ENCODE data around the gene ERMAP. TPM values are rescaled to one million over a fixed set of nuclear protein-coding genes. Genes with fewer than 3 reads are reported as not detected.
A peak's percentile ranks its signal among the peaks of the same experiment; 100 is the strongest.

ERMAP gene
- polyA plus RNA-seq, 1 donor = 21.8 TPM

DNA sequence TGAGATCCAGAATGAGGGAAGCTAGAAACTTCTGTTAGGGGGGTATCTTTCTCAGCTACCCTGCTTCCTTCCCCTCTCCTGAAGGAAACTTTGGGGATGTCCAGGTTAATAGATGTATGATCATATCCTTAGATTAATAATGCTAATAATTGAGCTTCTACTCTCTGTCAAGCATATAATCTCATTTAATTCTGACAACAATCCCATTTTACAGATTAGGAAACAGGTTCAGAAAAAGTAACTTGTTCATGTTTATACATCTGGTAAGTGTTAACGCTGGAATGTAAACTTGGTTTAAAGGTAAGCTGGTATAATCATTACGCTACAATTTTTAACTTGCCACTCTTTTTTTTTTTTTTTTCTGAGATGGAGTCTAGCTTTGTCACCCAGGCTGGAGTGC lies 33.8 kb upstream of the ERMAP start:
- Histone ChIP-seq H3K9me3 (ENCODE audit: control insufficient read depth, low read depth, low read length) (peaks cover 6% of the 10 kb centered on the region), H3K4me3 (ENCODE audit: low read length) (no peak overlapping the region), H3K27ac (ENCODE audit: low read length) (no peak overlapping the region), H3K36me3 (ENCODE audit: control insufficient read depth, insufficient read depth, low read length) (peaks cover 17% of the 10 kb centered on the region), H3K27me3 (ENCODE audit: control insufficient read depth, insufficient read depth, low read length) (peaks cover 24% of the 10 kb centered on the region), H3K4me1 (ENCODE audit: control insufficient read depth, insufficient read depth, low read length) (peaks cover 6% of the 10 kb centered on the region)
- DNase-seq = no peak
- 100% methylated on average over 1 of the region's 2 CpGs for WGBS (ENCODE audit: insufficient coverage, low lambda C conversion rate)

- WGBS (ENCODE audit: insufficient coverage, low lambda C conversion rate) = 100% methylated on average over 1 of the region's 18 CpGs
- Histone ChIP-seq H3K36me3 (ENCODE audit: control insufficient read depth, insufficient read depth, low read length) (peaks cover 8% of the 10 kb centered on the region), H3K4me3 (ENCODE audit: low read length) (peak overlapping the region; percentile 33), H3K4me1 (ENCODE audit: control insufficient read depth, insufficient read depth, low read length) (peaks cover 6% of the 10 kb centered on the region), H3K27me3 (ENCODE audit: control insufficient read depth, insufficient read depth, low read length) (peaks cover 31% of the 10 kb centered on the region), H3K9me3 (ENCODE audit: control insufficient read depth, low read depth, low read length) (peaks cover 6% of the 10 kb centered on the region), H3K27ac (ENCODE audit: low read length) (no peak overlapping the region)
- DNase-seq = no peak
Observed at GRCh38 chr1:42784547-42784945, 32.4 kb upstream of the ERMAP start.

DNA sequence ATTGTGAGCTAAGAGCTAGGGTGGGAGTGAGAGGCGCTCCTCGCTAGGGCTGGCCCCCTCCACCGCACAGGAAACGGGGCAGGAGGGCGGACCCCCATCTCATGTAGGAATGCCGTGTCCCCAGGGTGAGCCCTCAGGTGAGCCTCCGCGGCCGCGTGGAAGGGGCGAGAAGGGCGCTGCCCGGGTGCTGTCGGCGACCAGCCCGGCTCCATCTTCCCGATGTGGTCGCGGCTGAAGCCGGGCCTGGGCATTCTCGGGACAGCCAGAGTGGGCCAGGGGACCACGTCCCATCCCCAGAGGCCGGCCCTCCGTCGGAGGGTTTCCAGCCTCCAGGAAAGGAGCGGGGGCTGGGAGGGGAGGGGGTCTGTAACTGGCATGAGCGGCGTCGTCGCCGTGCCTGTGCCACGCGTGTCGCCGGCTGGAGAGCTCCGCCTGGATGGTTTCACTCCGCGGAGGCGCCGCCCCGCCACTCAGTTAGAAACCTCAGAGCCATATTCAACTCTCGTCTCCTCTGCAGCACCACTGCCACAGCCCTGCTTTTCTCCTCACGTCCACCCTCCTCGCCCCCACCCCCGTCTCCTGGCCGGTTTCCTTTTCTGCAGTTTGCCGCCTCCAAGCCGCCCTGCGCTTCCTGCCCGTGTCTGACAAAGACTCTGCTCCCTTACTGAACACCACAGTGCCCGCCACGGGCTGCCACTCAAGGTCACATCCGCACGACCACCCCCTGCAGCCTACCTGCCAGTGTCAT lies 31.8 kb upstream of the ERMAP start, which contains the start of gene TMEM269:
Gene TMEM269 (plus strand): TSS at position 46 of the 748 bp plus-strand sequence. CDS start 4,903 bp downstream, outside the sequence.
- H3K36me3 ChIP-seq (ENCODE audit: control insufficient read depth, insufficient read depth, low read length) = peaks cover 8% of the 10 kb centered on the region
- H3K4me1 ChIP-seq (ENCODE audit: control insufficient read depth, insufficient read depth, low read length) = peaks cover 6% of the 10 kb centered on the region
- peaks cover 6% of the 10 kb centered on the region for H3K9me3 ChIP-seq (ENCODE audit: control insufficient read depth, low read depth, low read length)
- peaks cover 34% of the 10 kb centered on the region for H3K27me3 ChIP-seq (ENCODE audit: control insufficient read depth, insufficient read depth, low read length)
- H3K27ac ChIP-seq (ENCODE audit: low read length) = no peak within 1 kb of the TSS
- DNase-seq = peak in 1 of 2 donors; percentile 21
- no CpG with 5 or more reads among the region's 54 CpGs for WGBS (ENCODE audit: insufficient coverage, low lambda C conversion rate)
- H3K4me3 ChIP-seq (ENCODE audit: low read length) = peak within 1 kb of the TSS; percentile 33

- Histone ChIP-seq H3K27me3 (ENCODE audit: control insufficient read depth, insufficient read depth, low read length) (peaks cover 34% of the 10 kb centered on the region), H3K27ac (ENCODE audit: low read length) (no peak overlapping the region), H3K9me3 (ENCODE audit: control insufficient read depth, low read depth, low read length) (peaks cover 6% of the 10 kb centered on the region), H3K4me1 (ENCODE audit: control insufficient read depth, insufficient read depth, low read length) (peaks cover 6% of the 10 kb centered on the region), H3K36me3 (ENCODE audit: control insufficient read depth, insufficient read depth, low read length) (peaks cover 8% of the 10 kb centered on the region), H3K4me3 (ENCODE audit: low read length) (no peak overlapping the region)
- WGBS (ENCODE audit: insufficient coverage, low lambda C conversion rate) = 100% methylated on average over 1 of the region's 5 CpGs
- DNase-seq = no peak
Observed at GRCh38 chr1:42786097-42786496, 30.8 kb upstream of the ERMAP start.

- no peaks in the 10 kb centered on the region for H3K36me3 ChIP-seq (ENCODE audit: control insufficient read depth, insufficient read depth, low read length)
- no CpG with 5 or more reads among the region's 1 CpG for WGBS (ENCODE audit: insufficient coverage, low lambda C conversion rate)
- no peak overlapping the region for H3K4me3 ChIP-seq (ENCODE audit: low read length)
- H3K27me3 ChIP-seq (ENCODE audit: control insufficient read depth, insufficient read depth, low read length) = peaks cover 34% of the 10 kb centered on the region
- no peak for DNase-seq
- peaks cover 6% of the 10 kb centered on the region for H3K9me3 ChIP-seq (ENCODE audit: control insufficient read depth, low read depth, low read length)
- no peak overlapping the region for H3K27ac ChIP-seq (ENCODE audit: low read length)
- H3K4me1 ChIP-seq (ENCODE audit: control insufficient read depth, insufficient read depth, low read length) = peaks cover 6% of the 10 kb centered on the region
Observed at GRCh38 chr1:42788021-42788420, 28.9 kb upstream of the ERMAP start.

DNA sequence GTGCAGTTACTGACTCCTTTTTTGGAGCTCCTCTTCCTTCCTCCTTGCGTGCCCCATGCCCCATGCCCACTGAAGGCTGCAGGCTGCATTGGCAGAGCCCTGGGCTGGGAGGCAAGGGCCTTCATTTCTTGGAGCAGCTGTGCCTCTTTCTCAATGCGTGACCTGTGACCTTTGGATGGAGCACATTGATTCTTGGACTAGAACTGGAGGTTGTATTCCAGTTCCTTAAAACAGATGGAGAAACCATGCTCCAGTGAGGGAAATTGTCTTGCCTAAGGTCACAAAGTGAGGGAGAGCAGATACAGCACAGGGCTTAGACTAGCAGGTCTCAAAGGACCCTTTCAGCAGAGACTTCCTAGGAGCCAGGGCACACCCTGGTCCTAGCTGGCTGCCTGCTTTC lies 23.1 kb upstream of the ERMAP start:
- DNase-seq = no peak
- Histone ChIP-seq H3K27me3 (ENCODE audit: control insufficient read depth, insufficient read depth, low read length) (peaks cover 10% of the 10 kb centered on the region), H3K27ac (ENCODE audit: low read length) (no peak overlapping the region), H3K36me3 (ENCODE audit: control insufficient read depth, insufficient read depth, low read length) (no peaks in the 10 kb centered on the region), H3K9me3 (ENCODE audit: control insufficient read depth, low read depth, low read length) (no peaks in the 10 kb centered on the region), H3K4me3 (ENCODE audit: low read length) (no peak overlapping the region), H3K4me1 (ENCODE audit: control insufficient read depth, insufficient read depth, low read length) (no peaks in the 10 kb centered on the region)
- WGBS (ENCODE audit: insufficient coverage, low lambda C conversion rate) = no CpG with 5 or more reads among the region's 2 CpGs

GRCh38 chr1:42797414-42797813 lies 19.5 kb upstream of the ERMAP start:
- H3K27ac ChIP-seq (ENCODE audit: low read length) = no peak overlapping the region
- WGBS (ENCODE audit: insufficient coverage, low lambda C conversion rate) = no CpG with 5 or more reads among the region's 3 CpGs

DNA sequence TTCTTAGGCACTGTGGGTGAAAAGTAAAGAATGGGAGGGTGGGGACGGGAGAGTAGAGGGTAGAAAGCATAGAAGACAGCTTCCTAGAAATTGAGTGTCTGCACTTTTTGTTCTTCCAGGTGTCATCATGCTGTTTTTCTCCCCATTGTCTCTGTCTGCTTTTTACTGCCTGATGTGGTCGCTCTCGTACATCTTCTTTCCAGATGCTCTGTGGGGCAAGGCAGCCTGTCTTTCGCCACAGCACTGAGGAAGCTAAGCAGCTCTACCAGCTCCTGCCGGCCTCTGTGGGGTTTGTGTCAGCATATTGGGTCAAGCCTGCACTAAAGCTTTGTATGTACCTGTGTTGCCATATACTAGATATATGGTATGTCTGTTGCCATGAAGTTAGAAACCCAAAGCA lies 18.9 kb upstream of the ERMAP start:
- DNase-seq = no peak
- Histone ChIP-seq H3K27me3 (ENCODE audit: control insufficient read depth, insufficient read depth, low read length) (peaks cover 2% of the 10 kb centered on the region), H3K4me1 (ENCODE audit: control insufficient read depth, insufficient read depth, low read length) (no peaks in the 10 kb centered on the region), H3K9me3 (ENCODE audit: control insufficient read depth, low read depth, low read length) (no peaks in the 10 kb centered on the region), H3K36me3 (ENCODE audit: control insufficient read depth, insufficient read depth, low read length) (no peaks in the 10 kb centered on the region), H3K4me3 (ENCODE audit: low read length) (no peak overlapping the region), H3K27ac (ENCODE audit: low read length) (no peak overlapping the region)
- no CpG with 5 or more reads among the region's 5 CpGs for WGBS (ENCODE audit: insufficient coverage, low lambda C conversion rate)

More at GRCh38 chr1:42797414-42797813, 19.5 kb upstream of the ERMAP start:
- no peak overlapping the region for H3K4me3 ChIP-seq (ENCODE audit: low read length)
- H3K27me3 ChIP-seq (ENCODE audit: control insufficient read depth, insufficient read depth, low read length) = peaks cover 2% of the 10 kb centered on the region
- DNase-seq = no peak
- no peaks in the 10 kb centered on the region for H3K36me3 ChIP-seq (ENCODE audit: control insufficient read depth, insufficient read depth, low read length)
- no peaks in the 10 kb centered on the region for H3K9me3 ChIP-seq (ENCODE audit: control insufficient read depth, low read depth, low read length)
- no peaks in the 10 kb centered on the region for H3K4me1 ChIP-seq (ENCODE audit: control insufficient read depth, insufficient read depth, low read length)

DNA sequence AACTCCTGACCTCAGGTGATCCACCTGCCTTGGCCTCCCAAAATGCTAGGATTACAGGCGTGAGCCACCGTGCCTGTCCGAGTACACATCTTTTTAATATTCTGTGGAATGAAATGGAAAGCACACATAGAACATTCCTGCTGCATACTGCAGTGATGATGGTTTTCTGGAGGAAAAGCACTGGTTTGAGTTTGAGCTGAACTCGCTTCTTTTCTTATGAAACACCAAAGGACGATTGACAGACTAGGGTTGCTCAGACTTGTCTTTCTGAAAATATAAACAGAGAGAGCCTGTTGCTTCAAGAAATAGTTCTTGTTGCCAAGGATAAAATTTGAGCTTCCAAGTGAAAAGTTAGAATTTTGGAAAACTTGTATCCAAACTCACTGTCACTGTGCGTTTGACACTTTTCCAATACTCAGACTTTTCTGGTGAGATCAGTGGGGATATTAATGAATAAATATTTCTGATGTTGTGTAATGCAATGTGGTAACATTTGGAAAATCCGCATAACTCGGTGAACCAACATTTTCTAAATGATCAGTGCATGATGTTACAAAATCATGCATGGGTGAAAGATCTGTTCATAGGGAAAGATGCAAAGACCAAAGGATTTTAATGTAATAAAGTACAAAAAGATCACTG lies 15.0 kb upstream of the ERMAP start:
- WGBS (ENCODE audit: insufficient coverage, low lambda C conversion rate) = 100% methylated on average over 3 of the region's 8 CpGs
- no peak overlapping the region for H3K27ac ChIP-seq (ENCODE audit: low read length)
- peaks cover 2% of the 10 kb centered on the region for H3K9me3 ChIP-seq (ENCODE audit: control insufficient read depth, low read depth, low read length)
- H3K27me3 ChIP-seq (ENCODE audit: control insufficient read depth, insufficient read depth, low read length) = peaks cover 2% of the 10 kb centered on the region
- no peak overlapping the region for H3K4me3 ChIP-seq (ENCODE audit: low read length)
- peaks cover 5% of the 10 kb centered on the region for H3K36me3 ChIP-seq (ENCODE audit: control insufficient read depth, insufficient read depth, low read length)
- no peaks in the 10 kb centered on the region for H3K4me1 ChIP-seq (ENCODE audit: control insufficient read depth, insufficient read depth, low read length)
- no peak for DNase-seq

DNA sequence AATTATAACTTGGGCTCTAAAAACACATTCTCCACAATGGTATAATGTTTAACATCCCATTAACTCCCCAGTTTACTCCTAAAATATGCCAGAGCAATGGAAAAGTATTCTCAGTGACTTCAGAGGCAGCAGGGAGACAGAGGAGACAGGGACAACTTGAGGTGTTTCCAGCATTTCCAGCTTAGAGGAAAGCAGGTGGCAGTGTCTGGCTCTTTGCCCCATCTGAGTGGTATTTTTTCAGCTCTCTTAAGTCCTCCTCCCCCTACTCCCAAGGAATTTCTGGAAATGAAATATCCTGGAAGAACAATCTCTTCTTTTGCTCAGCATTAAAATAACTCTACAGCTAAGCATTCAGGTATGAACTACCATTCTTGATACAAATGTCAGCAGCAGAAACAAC lies 10.8 kb upstream of the ERMAP start:
- H3K9me3 ChIP-seq (ENCODE audit: control insufficient read depth, low read depth, low read length) = peaks cover 2% of the 10 kb centered on the region
- H3K4me1 ChIP-seq (ENCODE audit: control insufficient read depth, insufficient read depth, low read length) = no peaks in the 10 kb centered on the region
- H3K36me3 ChIP-seq (ENCODE audit: control insufficient read depth, insufficient read depth, low read length) = peaks cover 11% of the 10 kb centered on the region
- H3K4me3 ChIP-seq (ENCODE audit: low read length) = no peak overlapping the region
- DNase-seq = no peak
- no peaks in the 10 kb centered on the region for H3K27me3 ChIP-seq (ENCODE audit: control insufficient read depth, insufficient read depth, low read length)
- no peak overlapping the region for H3K27ac ChIP-seq (ENCODE audit: low read length)
